Stimulated activated naive B cell treated with anti-CD40 and anti-IgM and Interleukin-4, amounts not matched to agents 10 μg/mL and 1 μg/mL and 100 μg/mL, for 72 hours (primary cell): ENCODE data around the gene ALG6.
"Not testable (repeated sequence)": the region's sequence is repeated elsewhere in the genome, so short reads cannot be mapped to it uniquely, and the experiment has no call there.

Experiments
- ATAC-seq, 2 donors: fragments of 150-1000 bp; cut with Tn5 transposase; replicated peaks; 2 replicates each; pipeline ENCODE4 v1.10.0; 2021; ENCODE audit warnings: moderate library complexity in 1 of 2
- DNase-seq: peaks from one replicate; pipeline ENCODE4 v3.0.0; 2021
- H3K27ac Mint-ChIP-seq: one replicate; pipeline ENCODE4 v1.8.0; 2022; ENCODE audit warnings: mild to moderate bottlenecking, mixed read lengths
- H3K27me3 Mint-ChIP-seq, 2 donors: one replicate each; pipeline ENCODE4 v1.8.0; 2022; ENCODE audit warnings: mixed read lengths in 2 of 2
- H3K36me3 Mint-ChIP-seq, 2 donors: one replicate each; pipeline ENCODE4 v1.8.0; 2022; ENCODE audit warnings: mixed read lengths in 2 of 2, mild to moderate bottlenecking in 1 of 2
- H3K4me1 Mint-ChIP-seq, 2 donors: one replicate each; pipeline ENCODE4 v1.8.0; 2022; ENCODE audit warnings: mixed read lengths in 2 of 2, mild to moderate bottlenecking in 1 of 2
- H3K4me3 Mint-ChIP-seq, 2 donors: one replicate each; pipeline ENCODE4 v1.8.0; 2022; ENCODE audit warnings: mild to moderate bottlenecking in 2 of 2, mixed read lengths in 2 of 2, moderate library complexity in 1 of 2
- H3K9me3 Mint-ChIP-seq, 2 donors: one replicate each; pipeline ENCODE4 v1.8.0; 2022; ENCODE audit warnings: mixed read lengths in 2 of 2, mild to moderate bottlenecking in 1 of 2

Gene ALG6

GRCh38 chr1:63463248-63463647 is 95.8 kb downstream of the ALG6 start:
- Mint-ChIP-seq H3K27me3 (no peaks in the 10 kb centered on the region), H3K4me3 (no peak overlapping the region), H3K27ac (no peak overlapping the region), H3K9me3 (peaks cover 0 to 5% of the 10 kb centered on the region in 2 donors), H3K4me1 (no peaks in the 10 kb centered on the region), H3K36me3 (peaks cover 22 to 34% of the 10 kb centered on the region in 2 donors)
- ATAC-seq (no peak), DNase-seq (no peak)

- no peak for ATAC-seq
- H3K9me3 Mint-ChIP-seq, result peaks cover 0 to 8% of the 10 kb centered on the region in 2 donors
- no peak for DNase-seq
- no peak overlapping the region for H3K4me3 Mint-ChIP-seq
- H3K27me3 Mint-ChIP-seq, result no peaks in the 10 kb centered on the region
- no peaks in the 10 kb centered on the region for H3K4me1 Mint-ChIP-seq
- peaks cover 24 to 30% of the 10 kb centered on the region in 2 donors for H3K36me3 Mint-ChIP-seq
- H3K27ac Mint-ChIP-seq, result no peak overlapping the region
Measured at GRCh38 chr1:63466181-63466580, 98.8 kb downstream of the ALG6 start.

- no peak for ATAC-seq
- no peaks in the 10 kb centered on the region for H3K4me1 Mint-ChIP-seq
- H3K9me3 Mint-ChIP-seq, result peaks cover 0 to 8% of the 10 kb centered on the region in 2 donors
- no peak overlapping the region for H3K27ac Mint-ChIP-seq
- DNase-seq, result no peak
- no peaks in the 10 kb centered on the region for H3K27me3 Mint-ChIP-seq
- peaks cover 18 to 28% of the 10 kb centered on the region in 2 donors for H3K36me3 Mint-ChIP-seq
- no peak overlapping the region for H3K4me3 Mint-ChIP-seq
Measured at GRCh38 chr1:63466759-63467158, 99.3 kb downstream of the ALG6 start.

GRCh38 chr1:63468683-63469082 is 101.3 kb downstream of the ALG6 start:
- not testable (repeated sequence) for H3K9me3 Mint-ChIP-seq, H3K27ac Mint-ChIP-seq, H3K27me3 Mint-ChIP-seq, H3K4me1 Mint-ChIP-seq, DNase-seq, ATAC-seq, H3K4me3 Mint-ChIP-seq
- peaks cover 8 to 23% of the 10 kb centered on the region in 2 donors for H3K36me3 Mint-ChIP-seq

- Mint-ChIP-seq H3K4me3 (no peak overlapping the region), H3K36me3 (peaks cover 15 to 25% of the 10 kb centered on the region in 2 donors), H3K27ac (no peak overlapping the region), H3K27me3 (no peaks in the 10 kb centered on the region), H3K9me3 (peaks cover 0 to 2% of the 10 kb centered on the region in 2 donors), H3K4me1 (no peaks in the 10 kb centered on the region)
- DNase-seq, result no peak
- ATAC-seq, result no peak
Measured at GRCh38 chr1:63475761-63476160, 108.3 kb downstream of the ALG6 start.

GRCh38 chr1:63480057-63480456 is 112.6 kb downstream of the ALG6 start:
- Mint-ChIP-seq H3K4me1 (no peaks in the 10 kb centered on the region), H3K27me3 (no peaks in the 10 kb centered on the region), H3K36me3 (peaks cover 12 to 16% of the 10 kb centered on the region in 2 donors), H3K4me3 (no peak overlapping the region), H3K27ac (no peak overlapping the region), H3K9me3 (no peaks in the 10 kb centered on the region)
- ATAC-seq (no peak), DNase-seq (no peak)

- Mint-ChIP-seq H3K4me3 (no peak overlapping the region), H3K27ac (no peak overlapping the region), H3K27me3 (no peaks in the 10 kb centered on the region), H3K36me3 (peaks cover 4 to 17% of the 10 kb centered on the region in 2 donors), H3K4me1 (no peaks in the 10 kb centered on the region), H3K9me3 (no peaks in the 10 kb centered on the region)
- ATAC-seq (no peak), DNase-seq (no peak)
Measured at GRCh38 chr1:63486629-63487028, 119.2 kb downstream of the ALG6 start.

GRCh38 chr1:63487336-63488065 is 120.1 kb downstream of the ALG6 start:
- no peaks in the 10 kb centered on the region for H3K4me1 Mint-ChIP-seq
- H3K9me3 Mint-ChIP-seq, result no peaks in the 10 kb centered on the region

More at GRCh38 chr1:63487336-63488065, 120.1 kb downstream of the ALG6 start:
- Mint-ChIP-seq H3K36me3 (peaks cover 6 to 19% of the 10 kb centered on the region in 2 donors), H3K4me3 (no peak overlapping the region), H3K27me3 (no peaks in the 10 kb centered on the region), H3K27ac (no peak overlapping the region)
- DNase-seq (no peak), ATAC-seq (no peak)
